HCT116 (cell line): ENCODE results near the gene PPP1R1C. TPM values are rescaled to one million over a fixed set of nuclear protein-coding genes. Genes with fewer than 3 reads are reported as not detected.

Source experiments
- ATAC-seq: fragments of 200-7000 bp; cut with Tn5 transposase; 2 replicates; pipeline ENCODE4 v1.9.1; 2020; ENCODE audit warnings: mild to moderate bottlenecking, moderate library complexity
- BruUV-seq: library from RNA; stranded (reverse); fragments of 400-500 nt; replicated peaks from 2 replicates; lab custom pipeline; 2021; lab: Mats Ljungman, UMichigan
- CTCF ChIA-PET: fragments of 300-600 bp; sonication (Branson Sonifier 250); formaldehyde crosslinking; loops from one replicate; lab custom pipeline; 2021; ENCODE audit warnings: antibody characterized with exemption; lab: Charles Lee
- POLR2A ChIA-PET: fragments of 300-600, 350-600 bp; sonication (Branson Sonifier 250); formaldehyde crosslinking; loops from one replicate; lab custom pipeline; 2021; ENCODE audit warnings: antibody characterized with exemption; lab: Charles Lee
- RAD21 ChIA-PET, 2 experiments: fragments of 300-600 bp; sonication (Branson Sonifier 250); formaldehyde crosslinking; loops; one replicate each; lab custom pipeline; 2023; ENCODE audit warnings: low total read pairs in 2 of 2; ENCODE audit not compliant: uncharacterized antibody in 2 of 2, unreplicated experiment in 2 of 2, low non-redundant PET in 1 of 2; lab: Charles Lee
- DNase-seq: peaks from one replicate; pipeline ENCODE4 v3.0.0-alpha.2; 2010; ENCODE audit warnings: low read depth, low spot score
- H2AFZ ChIP-seq: fragments of 200-600 bp; shearing (Covaris generic), sonication (generic); 2 replicates; pipeline ENCODE4 v1.6.1; 2017; ENCODE audit warnings: low read depth, mixed run types, mixed read lengths, antibody characterized with exemption, low read length; ENCODE audit not compliant: poor library complexity, severe bottlenecking
- H3K27ac ChIP-seq: 2 replicates; pipeline ENCODE4 v1.5.1; 2012; ENCODE audit warnings: low read depth, low read length
- H3K27me3 ChIP-seq: fragments of 200-600 bp; sonication (generic); 2 replicates; pipeline ENCODE4 v1.6.1; 2016; ENCODE audit warnings: mixed run types, low read length, mixed read lengths; ENCODE audit not compliant: insufficient read depth
- H3K36me3 ChIP-seq, 2 experiments: fragments of 200-500 bp in 1 of 2; fragments of 200-600 bp in 1 of 2; sonication (Bioruptor generic) in 1 of 2; sonication (generic) in 1 of 2; 2 replicates each; pipeline versions ENCODE4 v1.5.1 to v1.6.1; 2014 to 2016; ENCODE audit warnings: low read length in 2 of 2, inconsistent platforms in 1 of 2, mixed read lengths in 1 of 2, mixed run types in 1 of 2; ENCODE audit not compliant: insufficient read depth in 2 of 2, control insufficient read depth in 1 of 2
- H3K4me1 ChIP-seq, 2 experiments: fragments of 200-600 bp in 1 of 2; sonication (generic) in 1 of 2; 2 replicates each; pipeline versions ENCODE4 v1.5.1 to v1.6.1; 2012 to 2017; ENCODE audit warnings: low read length in 2 of 2, inconsistent platforms in 1 of 2, mild to moderate bottlenecking in 1 of 2, mixed read lengths in 1 of 2, mixed run types in 1 of 2, moderate library complexity in 1 of 2; ENCODE audit not compliant: insufficient read depth in 2 of 2, control insufficient read depth in 1 of 2
- H3K4me2 ChIP-seq: fragments of 200-600 bp; sonication (generic); 2 replicates; pipeline ENCODE4 v1.6.1; 2017; ENCODE audit warnings: mixed run types, low read length, mixed read lengths
- H3K4me3 ChIP-seq, 2 experiments: fragments of 200-600 bp in 1 of 2; sonication (generic) in 1 of 2; replicated peaks in 1 of 2; 2 replicates each; pipeline ENCODE4 v1.5.1; 2011 to 2016; ENCODE audit warnings: low read length in 2 of 2, control low read depth in 1 of 2, low read depth in 1 of 2, mild to moderate bottlenecking in 1 of 2, mixed read lengths in 1 of 2, mixed run types in 1 of 2
- H3K79me2 ChIP-seq: fragments of 200-600 bp; sonication (generic); 2 replicates; pipeline ENCODE4 v1.6.1; 2017; ENCODE audit warnings: mild to moderate bottlenecking, mixed run types, low read length, moderate library complexity, mixed read lengths; ENCODE audit not compliant: insufficient read depth
- H3K9ac ChIP-seq: fragments of 200-600 bp; sonication (generic); 2 replicates; pipeline ENCODE4 v1.6.1; 2016; ENCODE audit warnings: low read length, mixed read lengths
- H3K9me2 ChIP-seq: fragments of 200-600 bp; sonication (generic), shearing (Covaris generic); 2 replicates; pipeline ENCODE4 v1.6.1; 2017; ENCODE audit warnings: mixed run types, mild to moderate bottlenecking, moderate library complexity; ENCODE audit not compliant: insufficient read depth
- H3K9me3 ChIP-seq, 2 experiments: fragments of 200-500 bp in 1 of 2; fragments of 200-600 bp in 1 of 2; sonication (Bioruptor generic) in 1 of 2; sonication (generic) in 1 of 2; 2 replicates each; pipeline ENCODE4 v1.6.1; 2014 to 2017; ENCODE audit warnings: low read length in 2 of 2, mixed read lengths in 2 of 2, inconsistent platforms in 1 of 2, low read depth in 1 of 2, mild to moderate bottlenecking in 1 of 2, mixed run types in 1 of 2, moderate library complexity in 1 of 2; ENCODE audit not compliant: control insufficient read depth in 1 of 2, insufficient read depth in 1 of 2
- H4K20me1 ChIP-seq: fragments of 200-600 bp; sonication (generic), shearing (Covaris generic); 2 replicates; pipeline ENCODE4 v1.6.1; 2017; ENCODE audit warnings: mixed run types, mild to moderate bottlenecking, moderate library complexity; ENCODE audit not compliant: insufficient read depth
- POLR2A ChIP-seq: IDR thresholded peaks from 2 replicates; pipeline ENCODE4 v1.7.0; 2011; ENCODE audit warnings: borderline replicate concordance; ENCODE audit not compliant: insufficient read depth, insufficient read length; ENCODE audit errors: extremely low read depth
- REST ChIP-seq: IDR thresholded peaks from 2 replicates; pipeline ENCODE4 v1.6.1; 2012; ENCODE audit warnings: low read depth
- SIN3A ChIP-seq: IDR thresholded peaks from 2 replicates; pipeline ENCODE4 v1.6.1; 2012; ENCODE audit warnings: low read depth
- intact Hi-C: fragments of 100-400 bp; cut with micrococcal nuclease; formaldehyde crosslinking; loops from 2 replicates; pipeline ENCODE4 v1.10.0; 2022
- total RNA-seq: library from RNA; stranded (reverse); gene quantifications from one replicate; pipeline ENCODE4 v1.2.1, GENCODE V29; 2021; ENCODE audit not compliant: unreplicated experiment
- TF ChIP-seq, protein P1 (sequence below): IDR thresholded peaks from 2 replicates; pipeline ENCODE4 v1.6.1; 2011; ENCODE audit warnings: mild to moderate bottlenecking, low read length, moderate library complexity; ENCODE audit not compliant: insufficient replicate concordance; ENCODE audit errors: extremely low read depth

The PPP1R1C gene
- total RNA-seq, 1 experiment from 2014 or later = 17.8 TPM

- Histone ChIP-seq H3K9me3 (no peaks in the 10 kb centered on the region), H3K9me2 (no peaks in the 10 kb centered on the region), H3K9ac (no peak overlapping the region), H3K4me3 (no peak overlapping the region), H3K4me1 (no peaks in the 10 kb centered on the region), H3K27ac (no peak overlapping the region), H2AFZ (no peak overlapping the region), H4K20me1 (no peaks in the 10 kb centered on the region), H3K79me2 (no peaks in the 10 kb centered on the region), H3K4me2 (no peak overlapping the region), H3K36me3 (no peaks in the 10 kb centered on the region), H3K27me3 (no peaks in the 10 kb centered on the region)
- DNase-seq (no peak), ATAC-seq (no peak)
- POLR2A ChIA-PET = no interaction called here
- TF ChIP-seq POLR2A (no peak), SIN3A (no peak), REST (no peak)
- TF ChIP-seq, protein P1, sequence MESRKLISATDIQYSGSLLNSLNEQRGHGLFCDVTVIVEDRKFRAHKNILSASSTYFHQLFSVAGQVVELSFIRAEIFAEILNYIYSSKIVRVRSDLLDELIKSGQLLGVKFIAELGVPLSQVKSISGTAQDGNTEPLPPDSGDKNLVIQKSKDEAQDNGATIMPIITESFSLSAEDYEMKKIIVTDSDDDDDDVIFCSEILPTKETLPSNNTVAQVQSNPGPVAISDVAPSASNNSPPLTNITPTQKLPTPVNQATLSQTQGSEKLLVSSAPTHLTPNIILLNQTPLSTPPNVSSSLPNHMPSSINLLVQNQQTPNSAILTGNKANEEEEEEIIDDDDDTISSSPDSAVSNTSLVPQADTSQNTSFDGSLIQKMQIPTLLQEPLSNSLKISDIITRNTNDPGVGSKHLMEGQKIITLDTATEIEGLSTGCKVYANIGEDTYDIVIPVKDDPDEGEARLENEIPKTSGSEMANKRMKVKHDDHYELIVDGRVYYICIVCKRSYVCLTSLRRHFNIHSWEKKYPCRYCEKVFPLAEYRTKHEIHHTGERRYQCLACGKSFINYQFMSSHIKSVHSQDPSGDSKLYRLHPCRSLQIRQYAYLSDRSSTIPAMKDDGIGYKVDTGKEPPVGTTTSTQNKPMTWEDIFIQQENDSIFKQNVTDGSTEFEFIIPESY = no peak
- intact Hi-C loops = no loop called here
- RAD21 ChIA-PET = no interaction called here
- no TSS peak for BruUV-seq
- CTCF ChIA-PET = no interaction called here
These were observed 179.5 kb downstream of the PPP1R1C start for GRCh38 chr2:182165202-182165601.
